B cell (primary cell): Measurements from ENCODE around the gene BICDL1. TPM values are rescaled to one million over a fixed set of nuclear protein-coding genes. Genes with fewer than 3 reads are reported as not detected.

ENCODE experiments used
- ATAC-seq: fragments of 200-7000 bp; cut with Tn5 transposase; one replicate; pipeline ENCODE4 v1.10.0; 2021; ENCODE audit warnings: low read depth, mild to moderate bottlenecking, moderate number of reproducible peaks, moderate library complexity
- CTCF ChIA-PET: fragments of 350-600 bp; sonication (Branson Sonifier 250); formaldehyde crosslinking; loops from one replicate; lab custom pipeline; 2021; ENCODE audit warnings: antibody characterized with exemption, inconsistent platforms; lab: Charles Lee
- POLR2A ChIA-PET: fragments of 350-600 bp; sonication (Branson Sonifier 250); formaldehyde crosslinking; loops from one replicate; lab custom pipeline; 2021; ENCODE audit warnings: antibody characterized with exemption; lab: Charles Lee
- DNase-seq: peaks from one replicate; pipeline ENCODE4 v3.0.0; 2013
- H2AFZ ChIP-seq: 2 replicates; pipeline ENCODE4 v1.6.1; 2012; ENCODE audit warnings: mild to moderate bottlenecking, low read depth, low read length; ENCODE audit not compliant: insufficient read depth, poor library complexity, severe bottlenecking
- H3K27ac ChIP-seq, 2 donors: 1 replicate in 1 of 2; 2 replicates in 1 of 2; pipeline ENCODE4 v1.5.1; 2012 to 2013; ENCODE audit warnings: low read length in 2 of 2, mild to moderate bottlenecking in 2 of 2, moderate library complexity in 1 of 2
- H3K27me3 ChIP-seq, 4 experiments: fragments of 200-600 bp in 1 of 4; sonication (generic) in 1 of 4; replicated peaks in 1 of 4; 1 replicate in 2 of 4; 2 replicates in 2 of 4; pipeline versions ENCODE4 v1.6.1 to v1.7.0; 2013 to 2016; ENCODE audit warnings: low read length in 3 of 4, mild to moderate bottlenecking in 2 of 4, mixed read lengths in 1 of 4, moderate library complexity in 1 of 4; ENCODE audit not compliant: insufficient read depth in 4 of 4, control insufficient read depth in 3 of 4; ENCODE audit errors: control extremely low read depth in 1 of 4
- H3K36me3 ChIP-seq, 2 experiments: replicated peaks in 1 of 2; 1 replicate in 1 of 2; 2 replicates in 1 of 2; pipeline versions ENCODE4 v1.6.1 to v1.7.1; 2013; ENCODE audit warnings: low read length in 1 of 2; ENCODE audit not compliant: insufficient read depth in 2 of 2, control insufficient read depth in 1 of 2; ENCODE audit errors: control extremely low read depth in 1 of 2, extremely low read depth in 1 of 2
- H3K4me1 ChIP-seq, 2 donors: fragments of 200-600 bp in 1 of 2; sonication (generic) in 1 of 2; 1 replicate in 1 of 2; 2 replicates in 1 of 2; pipeline versions ENCODE4 v1.5.1 to v1.6.1; 2013 to 2017; ENCODE audit warnings: low read length in 2 of 2; ENCODE audit not compliant: control insufficient read depth in 2 of 2, insufficient read depth in 2 of 2
- H3K4me2 ChIP-seq: replicated peaks from 2 replicates; pipeline ENCODE3; 2012; ENCODE audit warnings: mild to moderate bottlenecking, low read depth, low read length; ENCODE audit not compliant: poor library complexity, severe bottlenecking
- H3K4me3 ChIP-seq, 5 experiments: fragments of 200-600 bp in 1 of 5; sonication (generic) in 1 of 5; 1 replicate in 3 of 5; 2 replicates in 2 of 5; pipeline versions ENCODE4 v1.5.1 to v1.7.0; 2011 to 2016; ENCODE audit warnings: low read length in 4 of 5, mild to moderate bottlenecking in 4 of 5, low read depth in 2 of 5, control low read depth in 1 of 5, moderate library complexity in 1 of 5; ENCODE audit not compliant: insufficient read depth in 1 of 5; ENCODE audit errors: control extremely low read depth in 1 of 5, extremely low read depth in 1 of 5
- H3K79me2 ChIP-seq: fragments of 200-600 bp; sonication (generic); one replicate; pipeline ENCODE4 v1.6.0; 2016; ENCODE audit warnings: low read length; ENCODE audit not compliant: control insufficient read depth, insufficient read depth
- H3K9ac ChIP-seq: fragments of 200-600 bp; sonication (generic); 2 replicates; pipeline ENCODE4 v1.6.1; 2017; ENCODE audit warnings: mild to moderate bottlenecking, low read length, moderate library complexity
- H3K9me3 ChIP-seq, 3 donors: one replicate each; pipeline versions ENCODE4 v1.6.1 to v1.7.1; 2013; ENCODE audit warnings: low read length in 2 of 3; ENCODE audit not compliant: control insufficient read depth in 2 of 3, insufficient read depth in 1 of 3; ENCODE audit errors: control extremely low read depth in 1 of 3
- H4K20me1 ChIP-seq: 2 replicates; pipeline ENCODE4 v1.6.0; 2012; ENCODE audit warnings: mild to moderate bottlenecking, low read length; ENCODE audit not compliant: insufficient read depth, control insufficient read depth, poor library complexity, severe bottlenecking
- H3K27ac Mint-ChIP-seq: one replicate; pipeline ENCODE4 v1.8.0; 2021; ENCODE audit warnings: mixed read lengths
- H3K27me3 Mint-ChIP-seq: one replicate; pipeline ENCODE4 v1.8.0; 2021; ENCODE audit warnings: mixed read lengths
- H3K4me1 Mint-ChIP-seq: one replicate; pipeline ENCODE4 v1.8.0; 2021; ENCODE audit warnings: mixed read lengths
- H3K4me3 Mint-ChIP-seq: one replicate; pipeline ENCODE4 v1.8.0; 2021; ENCODE audit warnings: mixed read lengths
- H3K9me3 Mint-ChIP-seq: one replicate; pipeline ENCODE4 v1.8.0; 2022; ENCODE audit warnings: mixed read lengths; ENCODE audit not compliant: insufficient read depth
- CTCF ChIP-seq: fragments of 200-600 bp; IDR thresholded peaks from one replicate; pipeline ENCODE4 v1.8.0; 2022; ENCODE audit warnings: antibody characterized with exemption, mild to moderate bottlenecking
- EZH2 ChIP-seq: IDR thresholded peaks from 2 replicates; pipeline ENCODE4 v1.6.1; 2012; ENCODE audit warnings: borderline replicate concordance, low read depth, mild to moderate bottlenecking, moderate library complexity, low read length; ENCODE audit not compliant: insufficient read depth, poor library complexity, severe bottlenecking
- WGBS: methylation state at CpG from one replicate; pipeline ENCODE4 v1.1.5; 2013; ENCODE audit warnings: missing lambda C conversion rate; ENCODE audit not compliant: insufficient coverage; 5-methylcytosine and 5-hydroxymethylcytosine counted together
- intact Hi-C: fragments of 100-400 bp; cut with micrococcal nuclease; formaldehyde crosslinking; loops from one replicate; pipeline ENCODE4 v1.10.0; 2022
- polyA plus RNA-seq: library from polyadenylated mRNA; depleted of rRNA; stranded (reverse); fragments of >200 nt; gene quantifications from 2 replicates; pipeline ENCODE4 v1.2.3, GENCODE V29; 2012
- total RNA-seq, 2 donors: library from RNA; stranded (reverse); fragments of 120-200 nt in 1 of 2; gene quantifications; 1 replicate in 1 of 2; 2 replicates in 1 of 2; pipeline versions ENCODE4 v1.2.3 to v1.2.4, GENCODE V29; 2013 to 2022

Gene BICDL1
- total and polyA plus RNA-seq, 2 donors (not counting 1 experiment from before 2014, with no cell fraction given): 15.6 to 41.5 TPM

- H3K4me3 Mint-ChIP-seq: no peak overlapping the region
- Histone ChIP-seq H3K27me3 (no peaks in the 10 kb centered on the region), H3K36me3 (peaks cover 0 to 82% of the 10 kb centered on the region in 2 experiments), H2AFZ (no peak overlapping the region), H3K4me1 (no peaks in the 10 kb centered on the region), H3K4me2 (no peak overlapping the region), H3K4me3 (no peak overlapping the region), H3K79me2 (peaks cover 84% of the 10 kb centered on the region), H3K9me3 (no peaks in the 10 kb centered on the region), H3K27ac (no peak overlapping the region), H4K20me1 (peaks cover 97% of the 10 kb centered on the region), H3K9ac (no peak overlapping the region)
- ATAC-seq (no peak), DNase-seq (no peak)
- POLR2A ChIA-PET: no interaction called here
- 83% methylated on average over 28 of the region's 30 CpGs for WGBS
- no peaks in the 10 kb centered on the region for H3K27me3 Mint-ChIP-seq
- no peaks in the 10 kb centered on the region for H3K9me3 Mint-ChIP-seq
- no peak overlapping the region for H3K27ac Mint-ChIP-seq
- CTCF ChIA-PET: interaction anchor here (1.0 kb wide), 1 partner anchor 15 kb away, joined by 3 read pairs; no protein-coding TSS in a partner anchor
- H3K4me1 Mint-ChIP-seq: peaks cover 7% of the 10 kb centered on the region
- TF ChIP-seq CTCF: no peak
- TF ChIP-seq EZH2: no peak
- intact Hi-C loops: no loop called here
Observed at GRCh38 chr12:120102189-120103043, 113.4 kb downstream of the BICDL1 start.

- Histone ChIP-seq H3K79me2 (peaks cover 90% of the 10 kb centered on the region), H4K20me1 (peaks cover 100% of the 10 kb centered on the region), H3K9ac (no peak overlapping the region), H3K9me3 (no peaks in the 10 kb centered on the region), H3K36me3 (peaks cover 0 to 83% of the 10 kb centered on the region in 2 experiments), H3K4me3 (no peak overlapping the region), H2AFZ (no peak overlapping the region), H3K27me3 (no peaks in the 10 kb centered on the region), H3K4me1 (no peaks in the 10 kb centered on the region), H3K4me2 (no peak overlapping the region), H3K27ac (no peak overlapping the region)
- CTCF ChIA-PET: interaction anchor here (1.0 kb wide), 1 partner anchor 16 kb away, joined by 3 read pairs; no protein-coding TSS in a partner anchor
- no peak for TF ChIP-seq EZH2
- no peak for TF ChIP-seq CTCF
- Mint-ChIP-seq H3K4me3 (no peak overlapping the region), H3K9me3 (no peaks in the 10 kb centered on the region), H3K27ac (no peak overlapping the region), H3K4me1 (peaks cover 10% of the 10 kb centered on the region), H3K27me3 (no peaks in the 10 kb centered on the region)
- DNase-seq (no peak), ATAC-seq (no peak)
- POLR2A ChIA-PET: no interaction called here
- WGBS: 95% methylated on average over 11 of the region's 11 CpGs
- intact Hi-C loops: no loop called here
Observed at GRCh38 chr12:120103044-120103338, 114.0 kb downstream of the BICDL1 start.
